Measurements from ENCODE around the gene SCUBE3. TPM values are rescaled to one million over a fixed set of nuclear protein-coding genes. Genes with fewer than 3 reads are reported as not detected.

Gene SCUBE3
- total and polyA plus RNA-seq, 2 of the 13 experiments (the other 11 are each of a cell fraction or from before 2014, with no cell fraction given) = not detected

DNA sequence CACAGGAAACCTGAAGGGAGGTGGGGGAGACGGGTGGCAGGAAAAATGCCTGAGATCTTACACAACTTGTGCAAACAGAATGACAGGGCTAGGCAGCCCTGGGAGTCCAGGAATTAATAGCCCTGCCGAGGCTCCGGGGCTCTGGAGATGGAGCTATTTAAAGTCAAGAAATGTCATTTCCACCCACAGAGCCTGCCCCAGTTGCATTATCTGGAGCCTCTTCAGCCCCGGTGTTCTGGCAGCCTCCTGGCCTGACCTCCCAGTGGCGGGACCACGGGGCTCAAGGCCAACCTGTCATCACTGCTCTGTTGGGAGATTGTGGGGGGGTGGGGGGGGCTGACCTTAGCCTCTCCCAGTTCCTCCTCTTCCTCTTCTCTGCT lies 28.5 kb upstream of the SCUBE3 start (continued):
- TF ChIP-seq, protein P1, sequence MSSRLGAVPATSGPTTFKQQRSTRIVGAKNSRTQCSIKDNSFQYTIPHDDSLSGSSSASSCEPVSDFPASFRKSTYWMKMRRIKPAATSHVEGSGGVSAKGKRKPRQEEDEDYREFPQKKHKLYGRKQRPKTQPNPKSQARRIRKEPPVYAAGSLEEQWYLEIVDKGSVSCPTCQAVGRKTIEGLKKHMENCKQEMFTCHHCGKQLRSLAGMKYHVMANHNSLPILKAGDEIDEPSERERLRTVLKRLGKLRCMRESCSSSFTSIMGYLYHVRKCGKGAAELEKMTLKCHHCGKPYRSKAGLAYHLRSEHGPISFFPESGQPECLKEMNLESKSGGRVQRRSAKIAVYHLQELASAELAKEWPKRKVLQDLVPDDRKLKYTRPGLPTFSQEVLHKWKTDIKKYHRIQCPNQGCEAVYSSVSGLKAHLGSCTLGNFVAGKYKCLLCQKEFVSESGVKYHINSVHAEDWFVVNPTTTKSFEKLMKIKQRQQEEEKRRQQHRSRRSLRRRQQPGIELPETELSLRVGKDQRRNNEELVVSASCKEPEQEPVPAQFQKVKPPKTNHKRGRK (CRISPR knock-in tag; IDR thresholded peaks at IDR 0.05) = no peak
- TF ChIP-seq ZNF446 (CRISPR knock-in tag; IDR thresholded peaks at IDR 0.05) = no peak
- TF ChIP-seq ZNF256 (CRISPR knock-in tag; conservative IDR thresholded peaks at IDR 0.05) = no peak
- TF ChIP-seq, protein P2, sequence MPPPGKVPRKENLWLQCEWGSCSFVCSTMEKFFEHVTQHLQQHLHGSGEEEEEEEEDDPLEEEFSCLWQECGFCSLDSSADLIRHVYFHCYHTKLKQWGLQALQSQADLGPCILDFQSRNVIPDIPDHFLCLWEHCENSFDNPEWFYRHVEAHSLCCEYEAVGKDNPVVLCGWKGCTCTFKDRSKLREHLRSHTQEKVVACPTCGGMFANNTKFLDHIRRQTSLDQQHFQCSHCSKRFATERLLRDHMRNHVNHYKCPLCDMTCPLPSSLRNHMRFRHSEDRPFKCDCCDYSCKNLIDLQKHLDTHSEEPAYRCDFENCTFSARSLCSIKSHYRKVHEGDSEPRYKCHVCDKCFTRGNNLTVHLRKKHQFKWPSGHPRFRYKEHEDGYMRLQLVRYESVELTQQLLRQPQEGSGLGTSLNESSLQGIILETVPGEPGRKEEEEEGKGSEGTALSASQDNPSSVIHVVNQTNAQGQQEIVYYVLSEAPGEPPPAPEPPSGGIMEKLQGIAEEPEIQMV (CRISPR knock-in tag; IDR thresholded peaks at IDR 0.05; ENCODE audit: low read depth) = no peak
- TF ChIP-seq, protein P3, sequence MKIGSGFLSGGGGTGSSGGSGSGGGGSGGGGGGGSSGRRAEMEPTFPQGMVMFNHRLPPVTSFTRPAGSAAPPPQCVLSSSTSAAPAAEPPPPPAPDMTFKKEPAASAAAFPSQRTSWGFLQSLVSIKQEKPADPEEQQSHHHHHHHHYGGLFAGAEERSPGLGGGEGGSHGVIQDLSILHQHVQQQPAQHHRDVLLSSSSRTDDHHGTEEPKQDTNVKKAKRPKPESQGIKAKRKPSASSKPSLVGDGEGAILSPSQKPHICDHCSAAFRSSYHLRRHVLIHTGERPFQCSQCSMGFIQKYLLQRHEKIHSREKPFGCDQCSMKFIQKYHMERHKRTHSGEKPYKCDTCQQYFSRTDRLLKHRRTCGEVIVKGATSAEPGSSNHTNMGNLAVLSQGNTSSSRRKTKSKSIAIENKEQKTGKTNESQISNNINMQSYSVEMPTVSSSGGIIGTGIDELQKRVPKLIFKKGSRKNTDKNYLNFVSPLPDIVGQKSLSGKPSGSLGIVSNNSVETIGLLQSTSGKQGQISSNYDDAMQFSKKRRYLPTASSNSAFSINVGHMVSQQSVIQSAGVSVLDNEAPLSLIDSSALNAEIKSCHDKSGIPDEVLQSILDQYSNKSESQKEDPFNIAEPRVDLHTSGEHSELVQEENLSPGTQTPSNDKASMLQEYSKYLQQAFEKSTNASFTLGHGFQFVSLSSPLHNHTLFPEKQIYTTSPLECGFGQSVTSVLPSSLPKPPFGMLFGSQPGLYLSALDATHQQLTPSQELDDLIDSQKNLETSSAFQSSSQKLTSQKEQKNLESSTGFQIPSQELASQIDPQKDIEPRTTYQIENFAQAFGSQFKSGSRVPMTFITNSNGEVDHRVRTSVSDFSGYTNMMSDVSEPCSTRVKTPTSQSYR (CRISPR knock-in tag; IDR thresholded peaks at IDR 0.05; ENCODE audit: borderline replicate concordance) = peak; percentile 48; the same call in 1 of the 2 replicates
- TF ChIP-seq, protein P4, sequence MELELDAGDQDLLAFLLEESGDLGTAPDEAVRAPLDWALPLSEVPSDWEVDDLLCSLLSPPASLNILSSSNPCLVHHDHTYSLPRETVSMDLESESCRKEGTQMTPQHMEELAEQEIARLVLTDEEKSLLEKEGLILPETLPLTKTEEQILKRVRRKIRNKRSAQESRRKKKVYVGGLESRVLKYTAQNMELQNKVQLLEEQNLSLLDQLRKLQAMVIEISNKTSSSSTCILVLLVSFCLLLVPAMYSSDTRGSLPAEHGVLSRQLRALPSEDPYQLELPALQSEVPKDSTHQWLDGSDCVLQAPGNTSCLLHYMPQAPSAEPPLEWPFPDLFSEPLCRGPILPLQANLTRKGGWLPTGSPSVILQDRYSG (CRISPR knock-in tag; IDR thresholded peaks at IDR 0.05) = no peak
- peak; percentile 82 for TF ChIP-seq BCL6 (CRISPR knock-in tag; IDR thresholded peaks at IDR 0.05)
- no peak for TF ChIP-seq JARID2 (CRISPR knock-in tag; IDR thresholded peaks at IDR 0.05; ENCODE audit: insufficient replicate concordance)
- no peak for TF ChIP-seq NAIF1 (CRISPR knock-in tag; IDR thresholded peaks at IDR 0.05; ENCODE audit: borderline replicate concordance)
- no peak for TF ChIP-seq PHF8 (CRISPR knock-in tag; IDR thresholded peaks at IDR 0.05)
- no peak for TF ChIP-seq ELF4 (CRISPR knock-in tag; IDR thresholded peaks at IDR 0.05; ENCODE audit: borderline replicate concordance)
- TF ChIP-seq, protein P5, sequence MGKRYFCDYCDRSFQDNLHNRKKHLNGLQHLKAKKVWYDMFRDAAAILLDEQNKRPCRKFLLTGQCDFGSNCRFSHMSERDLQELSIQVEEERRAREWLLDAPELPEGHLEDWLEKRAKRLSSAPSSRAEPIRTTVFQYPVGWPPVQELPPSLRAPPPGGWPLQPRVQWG (CRISPR knock-in tag; IDR thresholded peaks at IDR 0.05; ENCODE audit: borderline replicate concordance, low read depth) = no peak
- TF ChIP-seq, protein P6, sequence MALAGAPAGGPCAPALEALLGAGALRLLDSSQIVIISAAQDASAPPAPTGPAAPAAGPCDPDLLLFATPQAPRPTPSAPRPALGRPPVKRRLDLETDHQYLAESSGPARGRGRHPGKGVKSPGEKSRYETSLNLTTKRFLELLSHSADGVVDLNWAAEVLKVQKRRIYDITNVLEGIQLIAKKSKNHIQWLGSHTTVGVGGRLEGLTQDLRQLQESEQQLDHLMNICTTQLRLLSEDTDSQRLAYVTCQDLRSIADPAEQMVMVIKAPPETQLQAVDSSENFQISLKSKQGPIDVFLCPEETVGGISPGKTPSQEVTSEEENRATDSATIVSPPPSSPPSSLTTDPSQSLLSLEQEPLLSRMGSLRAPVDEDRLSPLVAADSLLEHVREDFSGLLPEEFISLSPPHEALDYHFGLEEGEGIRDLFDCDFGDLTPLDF (CRISPR knock-in tag; IDR thresholded peaks at IDR 0.05) = no peak
- no peak for TF ChIP-seq ZNF572 (CRISPR knock-in tag; IDR thresholded peaks at IDR 0.05)
- TF ChIP-seq, protein P7, sequence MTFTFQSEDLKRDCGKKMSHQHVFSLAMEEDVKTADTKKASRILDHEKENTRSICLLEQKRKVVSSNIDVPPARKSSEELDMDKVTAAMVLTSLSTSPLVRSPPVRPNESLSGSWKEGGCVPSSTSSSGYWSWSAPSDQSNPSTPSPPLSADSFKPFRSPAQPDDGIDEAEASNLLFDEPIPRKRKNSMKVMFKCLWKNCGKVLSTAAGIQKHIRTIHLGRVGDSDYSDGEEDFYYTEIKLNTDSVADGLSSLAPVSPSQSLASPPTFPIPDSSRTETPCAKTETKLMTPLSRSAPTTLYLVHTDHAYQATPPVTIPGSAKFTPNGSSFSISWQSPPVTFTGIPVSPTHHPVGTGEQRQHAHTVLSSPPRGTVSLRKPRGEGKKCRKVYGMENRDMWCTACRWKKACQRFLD (CRISPR knock-in tag; IDR thresholded peaks at IDR 0.05; ENCODE audit: borderline replicate concordance) = no peak
- peak; percentile 57 for TF ChIP-seq SAP130 (CRISPR knock-in tag; IDR thresholded peaks at IDR 0.05; ENCODE audit: low read depth)
- no peak for TF ChIP-seq ZNF670 (CRISPR knock-in tag; IDR thresholded peaks at IDR 0.05; ENCODE audit: borderline replicate concordance)
- TF ChIP-seq FOXM1 (CRISPR knock-in tag; IDR thresholded peaks at IDR 0.05) = no peak
- TF ChIP-seq ZNF282 (IDR thresholded peaks at IDR 0.05; ENCODE audit: partially characterized antibody) = no peak
- TF ChIP-seq KLF13 (CRISPR knock-in tag; IDR thresholded peaks at IDR 0.05) = no peak
- TF ChIP-seq GATA4 (IDR thresholded peaks at IDR 0.05; ENCODE audit: borderline replicate concordance, low read depth) = no peak
- TF ChIP-seq NCOA1 (CRISPR knock-in tag; IDR thresholded peaks at IDR 0.05) = no peak
